Effector memory CD8-positive, alpha-beta T cell (primary cell): ENCODE measurements around the gene UNC45A.

Experiments
- ATAC-seq: fragments of 150-1000 bp; cut with Tn5 transposase; replicated peaks from 2 replicates; pipeline ENCODE4 v1.10.0; 2021; ENCODE audit warnings: mild to moderate bottlenecking, moderate library complexity
- DNase-seq, 3 experiments: peaks; one replicate each; pipeline ENCODE4 v3.0.0; 2021
- H3K27ac Mint-ChIP-seq, 2 donors: one replicate each; pipeline ENCODE4 v1.8.0; 2022; ENCODE audit warnings: mild to moderate bottlenecking in 2 of 2, mixed read lengths in 2 of 2, moderate library complexity in 2 of 2
- H3K27me3 Mint-ChIP-seq, 2 donors: one replicate each; pipeline ENCODE4 v1.8.0; 2022; ENCODE audit warnings: mixed read lengths in 2 of 2
- H3K36me3 Mint-ChIP-seq: one replicate; pipeline ENCODE4 v1.8.0; 2022; ENCODE audit warnings: mild to moderate bottlenecking, moderate library complexity, mixed read lengths; ENCODE audit not compliant: insufficient read depth
- H3K4me1 Mint-ChIP-seq, 2 donors: one replicate each; pipeline ENCODE4 v1.8.0; 2022; ENCODE audit warnings: low read depth in 2 of 2, mixed read lengths in 2 of 2
- H3K4me3 Mint-ChIP-seq, 2 donors: one replicate each; pipeline ENCODE4 v1.8.0; 2022; ENCODE audit warnings: mild to moderate bottlenecking in 2 of 2, mixed read lengths in 2 of 2, moderate library complexity in 2 of 2
- H3K9me3 Mint-ChIP-seq, 2 donors: one replicate each; pipeline ENCODE4 v1.8.0; 2022; ENCODE audit warnings: mixed read lengths in 2 of 2

The UNC45A gene

DNA sequence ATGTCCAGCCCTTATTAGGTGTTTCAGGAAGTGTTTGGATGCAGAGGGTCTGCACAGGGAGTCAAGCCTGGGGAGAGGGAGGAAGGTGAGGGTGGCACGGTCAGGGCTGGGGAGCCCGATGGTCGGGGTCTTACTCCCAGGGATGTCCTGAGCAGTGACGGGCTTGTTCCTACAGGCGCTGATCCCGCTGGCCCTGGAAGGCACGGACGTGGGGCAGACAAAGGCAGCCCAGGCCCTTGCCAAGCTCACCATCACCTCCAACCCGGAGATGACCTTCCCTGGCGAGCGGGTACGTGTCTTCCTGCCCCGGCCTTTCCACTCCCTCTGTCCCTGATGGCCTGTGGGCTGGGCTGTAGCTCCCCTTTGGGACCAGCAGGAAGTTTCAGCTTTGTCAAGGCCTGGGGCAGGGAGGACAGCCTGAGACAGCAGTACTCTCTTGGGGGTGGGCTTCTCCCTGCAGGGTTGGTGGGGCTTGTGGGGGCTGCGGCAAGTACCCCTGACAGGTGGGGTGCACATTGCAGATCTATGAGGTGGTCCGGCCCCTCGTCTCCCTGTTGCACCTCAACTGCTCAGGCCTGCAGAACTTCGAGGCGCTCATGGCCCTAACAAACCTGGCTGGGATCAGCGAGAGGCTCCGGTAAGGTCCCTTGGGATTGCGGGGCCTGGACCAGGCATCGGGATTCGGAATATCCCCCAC is 15.0 kb downstream of the UNC45A start:
- peaks cover 42% of the 10 kb centered on the region for H3K36me3 Mint-ChIP-seq
- no peak for DNase-seq
- H3K9me3 Mint-ChIP-seq = no peaks in the 10 kb centered on the region
- no peak for ATAC-seq
- H3K4me3 Mint-ChIP-seq = no peak overlapping the region
- H3K27me3 Mint-ChIP-seq = no peaks in the 10 kb centered on the region
- no peak overlapping the region for H3K27ac Mint-ChIP-seq
- H3K4me1 Mint-ChIP-seq = peaks cover 2 to 7% of the 10 kb centered on the region in 2 donors

DNA sequence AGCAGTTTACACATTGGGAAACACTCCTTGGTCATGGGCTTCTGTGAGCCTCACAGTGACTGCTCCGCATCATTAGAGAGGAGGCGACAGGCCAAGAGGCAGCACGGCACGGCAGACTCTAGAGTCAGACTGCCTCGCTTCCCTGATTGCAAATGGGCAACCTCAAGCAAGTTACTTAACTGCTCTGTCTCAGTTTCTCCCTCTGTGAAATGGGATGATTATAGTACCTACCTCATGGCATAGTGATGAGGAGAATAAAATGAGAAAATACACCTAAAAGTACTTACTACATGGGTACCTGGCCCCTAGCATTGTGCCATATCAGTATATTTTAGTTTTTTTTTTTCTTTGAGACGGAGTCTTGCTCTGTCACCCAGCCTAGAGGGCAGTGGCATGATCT is 15.6 kb downstream of the UNC45A start:
- no peak overlapping the region for H3K4me3 Mint-ChIP-seq
- peaks cover 3 to 10% of the 10 kb centered on the region in 2 donors for H3K4me1 Mint-ChIP-seq
- H3K27me3 Mint-ChIP-seq = no peaks in the 10 kb centered on the region
- no peak for ATAC-seq
- H3K27ac Mint-ChIP-seq = no peak overlapping the region
- H3K36me3 Mint-ChIP-seq = peaks cover 37% of the 10 kb centered on the region
- no peak for DNase-seq
- H3K9me3 Mint-ChIP-seq = no peaks in the 10 kb centered on the region

DNA sequence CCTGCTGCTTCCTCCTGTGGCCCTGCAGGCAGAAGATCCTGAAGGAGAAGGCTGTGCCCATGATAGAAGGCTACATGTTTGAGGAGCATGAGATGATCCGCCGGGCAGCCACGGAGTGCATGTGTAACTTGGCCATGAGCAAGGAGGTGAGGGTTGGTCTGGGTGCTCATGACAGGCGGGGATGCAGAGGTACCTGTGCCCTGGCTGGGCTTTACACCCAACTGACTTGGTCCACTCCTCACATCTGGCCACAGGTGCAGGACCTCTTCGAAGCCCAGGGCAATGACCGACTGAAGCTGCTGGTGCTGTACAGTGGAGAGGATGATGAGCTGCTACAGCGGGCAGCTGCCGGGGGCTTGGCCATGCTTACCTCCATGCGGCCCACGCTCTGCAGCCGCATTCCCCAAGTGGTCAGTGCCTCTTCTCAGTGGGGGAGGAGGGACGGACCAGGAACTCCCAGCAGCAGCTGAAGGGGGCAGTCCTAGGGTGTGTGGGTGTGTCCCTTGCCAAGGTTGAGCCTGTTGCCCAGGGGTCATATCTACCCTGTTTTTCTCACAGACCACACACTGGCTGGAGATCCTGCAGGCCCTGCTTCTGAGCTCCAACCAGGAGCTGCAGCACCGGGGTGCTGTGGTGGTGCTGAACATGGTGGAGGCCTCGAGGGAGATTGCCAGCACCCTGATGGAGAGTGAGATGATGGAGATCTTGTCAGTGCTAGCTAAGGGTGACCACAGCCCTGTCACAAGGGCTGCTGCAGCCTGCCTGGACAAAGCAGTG is 18.0 kb downstream of the UNC45A start:
- Mint-ChIP-seq H3K4me3 (peak overlapping the region in 1 of 2 donors; percentile 84), H3K9me3 (no peaks in the 10 kb centered on the region), H3K27me3 (no peaks in the 10 kb centered on the region), H3K27ac (no peak overlapping the region), H3K36me3 (peaks cover 26% of the 10 kb centered on the region), H3K4me1 (peaks cover 3 to 10% of the 10 kb centered on the region in 2 donors)
- ATAC-seq = no peak
- no peak for DNase-seq

DNA sequence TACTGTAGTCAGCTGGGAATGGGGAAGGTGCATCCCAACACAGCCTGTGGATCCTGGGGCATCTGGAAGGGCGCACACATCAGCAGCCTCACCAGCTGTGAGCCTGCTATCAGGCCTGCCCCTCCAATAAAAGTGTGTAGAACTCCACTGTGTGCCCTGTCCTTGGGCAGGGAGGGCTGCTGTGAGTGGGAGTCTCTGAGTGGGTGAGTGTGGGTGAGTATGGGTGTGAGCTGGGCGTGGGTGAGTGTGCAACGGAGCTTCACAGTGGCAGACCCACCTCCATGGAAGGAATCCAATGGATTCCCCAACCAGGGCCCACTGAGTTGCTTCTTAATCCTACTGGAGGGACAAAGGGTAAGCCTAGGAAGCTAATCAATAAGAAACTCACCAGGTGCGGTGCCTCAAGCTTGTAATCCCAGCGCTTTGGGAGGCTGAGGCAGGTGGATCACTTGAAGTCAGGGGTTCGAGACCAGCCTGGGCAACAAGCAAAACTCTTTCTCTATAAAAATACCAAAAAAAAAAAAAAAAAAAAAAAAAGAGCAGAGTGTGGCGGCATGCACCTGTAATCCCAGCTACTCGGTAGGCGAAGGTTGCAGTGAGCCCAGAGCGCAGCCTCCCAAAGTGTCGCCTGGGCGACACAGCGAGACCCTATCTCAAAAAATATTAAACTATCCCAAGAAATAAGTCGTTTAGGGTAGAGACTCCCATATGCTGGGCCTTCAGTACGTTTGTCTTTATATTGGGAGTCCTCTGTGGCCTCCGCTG is 19.0 kb downstream of the UNC45A start:
- no peaks in the 10 kb centered on the region for H3K27me3 Mint-ChIP-seq
- ATAC-seq = no peak
- peaks cover 16% of the 10 kb centered on the region for H3K36me3 Mint-ChIP-seq

DNA sequence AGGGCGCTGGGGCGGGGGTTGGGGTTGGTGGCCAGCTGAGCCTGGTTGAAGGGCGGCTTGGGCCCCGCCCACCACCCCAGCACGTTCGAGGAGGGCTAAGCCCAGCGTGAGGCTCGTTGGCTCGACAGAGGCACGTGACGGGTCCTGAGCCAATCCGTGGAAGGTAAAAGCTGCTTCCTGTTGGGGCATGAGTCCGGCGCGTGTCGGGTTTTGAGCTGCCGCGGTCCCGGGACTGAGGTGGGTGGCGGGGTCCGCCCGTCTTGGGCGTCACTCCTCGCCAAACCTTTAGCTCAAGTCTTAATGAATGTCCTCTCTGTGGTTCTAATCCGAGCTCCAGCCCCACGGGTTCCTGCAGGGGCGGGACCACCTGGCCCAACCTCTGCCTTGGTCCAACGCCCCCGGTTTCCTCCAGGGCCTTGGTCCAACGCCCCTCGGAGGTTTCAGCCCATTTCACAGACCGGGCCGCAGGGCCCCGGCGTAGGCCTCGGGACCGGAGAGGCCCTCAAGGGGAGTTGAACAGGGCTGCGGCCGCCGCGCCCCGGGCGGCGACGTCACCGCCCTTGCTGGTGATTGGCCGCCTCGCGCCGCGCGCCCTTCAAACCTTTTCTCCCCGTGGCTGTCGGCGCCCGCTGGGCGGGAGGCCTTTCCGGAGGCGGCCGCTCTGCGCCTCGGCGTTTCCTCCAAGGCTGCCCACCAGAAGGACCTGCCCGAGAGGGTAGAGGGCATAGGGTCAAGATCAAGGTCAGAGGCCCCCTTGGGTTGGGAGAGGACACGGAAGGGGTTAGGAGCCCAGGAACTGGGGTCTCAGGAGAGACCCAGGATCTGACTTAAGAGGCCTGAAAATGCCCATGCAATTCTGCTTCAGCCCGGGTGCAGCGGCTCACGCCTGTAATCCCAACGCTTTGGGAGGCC is 19.9 kb downstream of the UNC45A start, which contains the start of gene RCCD1:
Gene RCCD1, plus strand, starts transcription at position 173 of the 912 bp plus-strand sequence. CDS start 1,851 bp downstream, outside the sequence.
- DNase-seq (peak; percentile 78 to 82 (median 79)), ATAC-seq (peak; percentile 96)
- H3K4me3 Mint-ChIP-seq = peak within 1 kb of the TSS; percentile 81 to 84
- H3K27me3 Mint-ChIP-seq = no peaks in the 10 kb centered on the region
- H3K4me1 Mint-ChIP-seq = peaks cover 3 to 10% of the 10 kb centered on the region in 2 donors
- peak within 1 kb of the TSS; percentile 86 to 94 for H3K27ac Mint-ChIP-seq
- peaks cover 15% of the 10 kb centered on the region for H3K36me3 Mint-ChIP-seq
- H3K9me3 Mint-ChIP-seq = no peaks in the 10 kb centered on the region

More for the DNA sequence above, 19.0 kb downstream of the UNC45A start:
- peaks cover 3 to 10% of the 10 kb centered on the region in 2 donors for H3K4me1 Mint-ChIP-seq
- H3K9me3 Mint-ChIP-seq = no peaks in the 10 kb centered on the region
- DNase-seq = no peak
- peak overlapping the region; percentile 86 to 94 for H3K27ac Mint-ChIP-seq
- H3K4me3 Mint-ChIP-seq = peak overlapping the region; percentile 81 to 84

DNA sequence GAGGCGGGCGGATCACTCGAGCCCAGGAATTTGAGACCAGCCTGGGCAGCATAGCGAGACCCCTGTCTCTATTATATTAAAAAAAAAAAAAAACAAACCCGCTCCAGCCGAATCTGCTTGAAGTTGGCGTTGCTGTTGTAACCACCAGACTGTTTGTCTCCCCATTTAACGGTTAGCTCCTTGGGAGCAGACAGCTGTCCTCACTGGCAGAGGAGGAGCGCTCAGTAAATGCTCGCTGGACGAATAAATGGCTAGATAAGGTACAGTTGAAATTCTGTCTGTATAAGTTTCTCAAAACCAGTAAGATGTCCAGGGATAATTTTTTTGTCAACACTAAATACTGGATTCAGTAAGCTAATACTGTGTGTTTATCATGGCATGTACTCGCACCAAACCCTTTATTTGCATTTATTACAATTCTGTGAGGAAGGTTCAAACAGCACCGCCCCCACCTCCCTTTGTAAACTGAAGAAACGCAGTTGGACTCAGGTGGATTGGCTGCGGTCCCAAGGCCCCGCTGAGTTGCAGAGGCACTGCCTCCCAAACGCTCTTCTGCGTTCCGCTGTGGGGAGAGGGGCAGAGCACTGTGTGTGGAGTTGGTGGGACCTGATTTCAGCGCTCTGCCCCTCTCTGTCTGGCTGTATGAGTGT is 20.7 kb downstream of the UNC45A start:
- Mint-ChIP-seq H3K27me3 (no peaks in the 10 kb centered on the region), H3K4me1 (peaks cover 3 to 10% of the 10 kb centered on the region in 2 donors), H3K4me3 (peak overlapping the region; percentile 81 to 84), H3K27ac (peak overlapping the region in 1 of 2 donors; percentile 86), H3K36me3 (peaks cover 18% of the 10 kb centered on the region), H3K9me3 (no peaks in the 10 kb centered on the region)
- no peak for ATAC-seq
- DNase-seq = no peak

DNA sequence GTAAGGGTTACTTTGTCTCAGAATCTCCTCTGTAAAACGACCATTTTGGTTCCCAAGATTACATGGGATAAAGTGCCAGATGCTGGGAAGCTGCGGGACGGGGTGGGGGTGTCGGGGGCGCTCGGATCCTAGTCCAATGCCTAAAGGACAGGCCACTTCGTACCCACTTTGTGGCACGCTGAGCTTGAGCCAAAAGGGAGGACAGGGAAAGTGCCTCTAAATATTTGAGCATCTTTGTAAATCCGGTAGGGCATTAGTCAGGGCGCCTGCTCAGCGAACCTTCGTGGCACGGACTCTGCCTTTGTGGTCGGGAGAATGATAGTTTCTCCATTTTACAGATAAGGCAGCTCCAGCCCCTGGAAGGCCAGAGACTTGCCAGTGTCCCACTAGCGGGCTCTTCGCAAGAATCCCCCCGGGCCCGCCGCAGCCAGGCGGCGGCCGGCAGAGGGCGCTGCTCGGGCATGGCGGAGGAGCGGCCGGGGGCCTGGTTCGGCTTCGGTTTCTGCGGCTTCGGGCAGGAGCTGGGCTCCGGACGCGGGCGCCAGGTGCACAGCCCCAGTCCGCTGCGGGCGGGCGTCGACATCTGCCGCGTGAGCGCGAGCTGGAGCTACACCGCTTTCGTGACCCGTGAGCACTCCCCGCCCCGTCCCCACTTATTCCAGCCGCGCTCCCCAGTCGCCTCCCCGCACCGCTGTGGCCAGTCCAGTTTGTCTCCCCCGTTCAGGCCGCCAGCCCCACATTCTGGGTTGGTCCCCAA is 21.4 kb downstream of the UNC45A start:
- H3K4me1 Mint-ChIP-seq = peaks cover 3 to 10% of the 10 kb centered on the region in 2 donors
- no peak overlapping the region for H3K27ac Mint-ChIP-seq
- H3K36me3 Mint-ChIP-seq = peaks cover 22% of the 10 kb centered on the region
- no peaks in the 10 kb centered on the region for H3K27me3 Mint-ChIP-seq
- H3K4me3 Mint-ChIP-seq = peak overlapping the region; percentile 52 to 84
- ATAC-seq (no peak), DNase-seq (peak; percentile 21 to 36 (median 26))
- H3K9me3 Mint-ChIP-seq = no peaks in the 10 kb centered on the region

DNA sequence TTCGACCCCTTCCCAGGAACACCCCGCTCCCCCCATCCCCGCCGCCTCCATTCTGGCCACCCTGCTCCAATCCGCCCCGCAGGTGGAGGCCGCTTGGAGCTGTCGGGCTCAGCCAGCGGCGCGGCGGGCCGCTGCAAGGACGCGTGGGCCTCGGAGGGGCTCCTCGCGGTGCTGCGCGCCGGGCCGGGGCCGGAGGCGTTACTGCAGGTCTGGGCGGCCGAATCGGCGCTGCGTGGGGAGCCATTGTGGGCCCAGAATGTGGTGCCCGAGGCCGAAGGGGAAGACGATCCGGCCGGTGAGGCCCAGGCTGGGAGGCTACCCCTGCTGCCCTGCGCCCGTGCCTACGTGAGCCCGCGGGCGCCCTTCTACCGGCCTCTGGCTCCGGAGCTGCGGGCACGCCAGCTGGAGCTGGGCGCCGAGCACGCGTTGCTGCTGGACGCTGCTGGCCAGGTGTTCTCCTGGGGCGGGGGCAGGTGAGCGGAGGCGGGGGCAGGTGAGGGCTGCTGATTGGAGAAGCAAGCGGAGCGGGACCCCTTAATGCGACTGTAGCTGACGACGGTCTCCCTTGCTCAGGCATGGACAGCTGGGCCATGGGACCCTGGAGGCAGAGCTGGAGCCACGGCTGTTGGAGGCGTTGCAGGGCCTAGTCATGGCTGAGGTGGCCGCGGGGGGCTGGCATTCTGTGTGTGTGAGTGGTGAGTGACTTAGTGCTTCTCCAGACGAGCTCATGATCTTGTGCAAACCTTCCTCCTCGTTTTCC is 22.1 kb downstream of the UNC45A start:
- Mint-ChIP-seq H3K27ac (no peak overlapping the region), H3K4me1 (peaks cover 3 to 10% of the 10 kb centered on the region in 2 donors)

DNA sequence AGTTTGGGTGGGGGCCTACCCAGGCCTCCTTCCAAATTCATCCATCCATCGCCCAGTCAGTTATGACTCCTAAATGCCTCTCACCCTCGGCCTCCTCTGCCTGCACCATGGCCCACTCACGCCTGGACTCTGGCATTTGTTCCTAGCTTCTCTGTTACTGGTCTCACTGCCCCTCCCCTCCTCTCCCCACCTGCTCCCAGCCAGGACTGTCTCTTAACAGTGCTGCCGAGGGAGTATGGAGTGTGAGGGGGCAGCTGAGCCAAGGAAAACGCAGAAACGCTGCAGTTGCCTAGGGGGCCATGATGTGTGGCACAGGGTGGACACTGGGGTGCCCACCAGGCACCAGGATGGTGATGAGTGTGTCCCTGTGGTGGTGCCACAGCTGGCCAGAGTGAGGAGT is 22.7 kb downstream of the UNC45A start:
- ATAC-seq (no peak), DNase-seq (no peak)
- Mint-ChIP-seq H3K4me1 (peaks cover 3 to 10% of the 10 kb centered on the region in 2 donors), H3K9me3 (no peaks in the 10 kb centered on the region), H3K27ac (no peak overlapping the region), H3K27me3 (no peaks in the 10 kb centered on the region), H3K4me3 (peak overlapping the region; percentile 60 to 70), H3K36me3 (peaks cover 19% of the 10 kb centered on the region)

More for the DNA sequence above, 22.1 kb downstream of the UNC45A start:
- Mint-ChIP-seq H3K27me3 (no peaks in the 10 kb centered on the region), H3K4me3 (peak overlapping the region; percentile 60 to 70), H3K36me3 (peaks cover 19% of the 10 kb centered on the region), H3K9me3 (no peaks in the 10 kb centered on the region)
- ATAC-seq = no peak
- DNase-seq = no peak

DNA sequence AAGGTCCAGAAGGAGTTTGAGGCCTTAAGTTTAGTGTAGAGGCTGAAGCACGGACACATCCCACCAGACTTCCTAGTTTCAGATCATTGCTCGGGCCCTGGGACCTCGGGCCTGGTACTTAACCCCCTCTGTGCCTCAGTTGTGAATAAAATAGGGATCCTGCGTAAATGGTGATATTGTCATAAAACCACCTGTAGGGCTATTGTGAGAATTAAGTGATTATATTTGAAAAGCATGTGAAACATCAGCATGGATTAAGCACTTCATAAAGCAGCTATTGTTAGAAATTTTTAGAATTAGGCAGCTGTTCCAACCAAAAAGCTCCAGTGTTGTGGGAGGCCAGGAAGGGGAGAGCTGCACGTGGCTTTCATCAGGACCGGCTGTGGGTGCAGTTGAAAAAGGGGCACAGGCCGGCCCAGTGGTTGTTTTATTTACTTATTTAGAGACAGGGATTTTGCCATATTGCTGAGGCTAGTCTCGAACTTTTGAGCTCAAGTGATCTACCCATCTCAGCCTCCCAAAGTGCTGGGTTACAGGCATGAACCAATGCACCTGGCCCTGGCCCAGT is 24.0 kb downstream of the UNC45A start:
- Mint-ChIP-seq H3K27ac (no peak overlapping the region), H3K9me3 (no peaks in the 10 kb centered on the region), H3K4me3 (no peak overlapping the region), H3K36me3 (peaks cover 22% of the 10 kb centered on the region), H3K27me3 (no peaks in the 10 kb centered on the region), H3K4me1 (peaks cover 3 to 6% of the 10 kb centered on the region in 2 donors)
- ATAC-seq (no peak), DNase-seq (no peak)

DNA sequence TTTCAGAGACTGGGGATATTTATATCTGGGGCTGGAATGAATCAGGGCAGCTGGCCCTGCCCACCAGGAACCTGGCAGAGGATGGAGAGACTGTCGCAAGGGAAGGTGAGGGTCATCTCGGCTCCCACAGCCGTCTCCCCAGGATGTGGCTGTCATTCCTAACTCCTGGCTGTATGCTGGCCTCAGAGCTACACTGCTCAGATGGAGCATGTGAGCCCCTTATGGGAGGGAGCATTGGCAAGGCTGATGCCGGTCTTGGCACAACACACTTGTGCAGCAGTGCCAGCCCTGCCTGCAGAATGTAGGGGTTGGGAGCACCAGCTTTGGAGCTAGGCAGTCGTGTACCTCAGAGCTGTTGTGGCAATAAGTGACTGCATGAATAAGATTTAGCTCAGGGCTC is 24.8 kb downstream of the UNC45A start:
- peaks cover 2 to 5% of the 10 kb centered on the region in 2 donors for H3K4me1 Mint-ChIP-seq
- H3K9me3 Mint-ChIP-seq = no peaks in the 10 kb centered on the region
- H3K27ac Mint-ChIP-seq = no peak overlapping the region
- no peak overlapping the region for H3K4me3 Mint-ChIP-seq
- H3K36me3 Mint-ChIP-seq = peaks cover 17% of the 10 kb centered on the region
- ATAC-seq (no peak), DNase-seq (no peak)
- no peaks in the 10 kb centered on the region for H3K27me3 Mint-ChIP-seq
